HEK293 (cell line): Measurements from ENCODE around the gene MTHFD1.

Experiments used
- FEZF1 ChIP-seq: fragments of 450-650 bp; formaldehyde crosslinking; IDR thresholded peaks from 2 replicates; pipeline ENCODE4 v1.5.1; 2016; ENCODE audit warnings: missing biosample characterization, missing genetic modification characterization
- HOXA7 ChIP-seq: sonication (generic); formaldehyde crosslinking; IDR thresholded peaks from 2 replicates; pipeline ENCODE4 v1.8.1; 2022; ENCODE audit warnings: missing genetic modification reagents, borderline replicate concordance
- MZF1 ChIP-seq: fragments of 450-650 bp; formaldehyde crosslinking; IDR thresholded peaks from 2 replicates; pipeline ENCODE4 v1.5.1; 2017; ENCODE audit warnings: missing biosample characterization, missing genetic modification characterization, borderline replicate concordance
- PRDM4 ChIP-seq: fragments of 450-650 bp; formaldehyde crosslinking; IDR thresholded peaks from 2 replicates; pipeline ENCODE4 v1.5.1; 2017; ENCODE audit warnings: missing biosample characterization, missing genetic modification characterization
- PRDM6 ChIP-seq: fragments of 450-650 bp; formaldehyde crosslinking; IDR thresholded peaks from 2 replicates; pipeline ENCODE4 v1.5.1; 2017; ENCODE audit warnings: missing biosample characterization, missing genetic modification characterization
- SALL2 ChIP-seq: fragments of 450-650 bp; formaldehyde crosslinking; IDR thresholded peaks from 2 replicates; pipeline ENCODE4 v1.5.0; 2017; ENCODE audit warnings: missing biosample characterization, mild to moderate bottlenecking, missing genetic modification characterization, borderline replicate concordance
- SETDB1 ChIP-seq: IDR thresholded peaks from one replicate; pipeline ENCODE4 v1.6.1; 2017; ENCODE audit warnings: mild to moderate bottlenecking, low read length, moderate library complexity, mixed read lengths; ENCODE audit not compliant: insufficient read length
- ZBTB44 ChIP-seq: fragments of 450-650 bp; IDR thresholded peaks from 2 replicates; pipeline ENCODE4 v1.5.1; 2018; ENCODE audit warnings: missing biosample characterization, mild to moderate bottlenecking, missing genetic modification characterization
- ZBTB48 ChIP-seq: fragments of 450-650 bp; formaldehyde crosslinking; IDR thresholded peaks from 2 replicates; pipeline ENCODE4 v1.5.1; 2016; ENCODE audit warnings: missing biosample characterization, missing genetic modification characterization
- ZFP3 ChIP-seq: fragments of 450-650 bp; formaldehyde crosslinking; IDR thresholded peaks from 2 replicates; pipeline ENCODE4 v1.5.1; 2016; ENCODE audit warnings: low read depth, missing biosample characterization, missing genetic modification characterization
- ZNF10 ChIP-seq: fragments of 450-650 bp; formaldehyde crosslinking; IDR thresholded peaks from 2 replicates; pipeline ENCODE4 v1.5.1; 2017; ENCODE audit warnings: missing biosample characterization, missing genetic modification characterization
- ZNF121 ChIP-seq: fragments of 450-650 bp; formaldehyde crosslinking; IDR thresholded peaks from 2 replicates; pipeline ENCODE4 v1.5.1; 2016; ENCODE audit warnings: missing biosample characterization, missing genetic modification characterization
- ZNF146 ChIP-seq: fragments of 450-650 bp; formaldehyde crosslinking; IDR thresholded peaks from 2 replicates; pipeline ENCODE4 v1.5.1; 2016; ENCODE audit warnings: missing biosample characterization, missing genetic modification characterization
- ZNF174 ChIP-seq: fragments of 450-650 bp; formaldehyde crosslinking; IDR thresholded peaks from 2 replicates; pipeline ENCODE4 v1.5.0; 2017; ENCODE audit warnings: missing biosample characterization, mild to moderate bottlenecking, missing genetic modification characterization
- ZNF19 ChIP-seq: fragments of 450-650 bp; formaldehyde crosslinking; IDR thresholded peaks from 2 replicates; pipeline ENCODE4; 2016; ENCODE audit warnings: missing biosample characterization, missing genetic modification characterization, low read depth
- ZNF2 ChIP-seq: fragments of 450-650 bp; formaldehyde crosslinking; IDR thresholded peaks from 2 replicates; pipeline ENCODE4 v1.5.1; 2016; ENCODE audit warnings: missing biosample characterization, missing genetic modification characterization
- ZNF214 ChIP-seq: fragments of 450-650 bp; formaldehyde crosslinking; IDR thresholded peaks from 2 replicates; pipeline ENCODE4 v1.5.1; 2017; ENCODE audit warnings: missing biosample characterization, mild to moderate bottlenecking, missing genetic modification characterization, borderline replicate concordance
- ZNF248 ChIP-seq: fragments of 450-650 bp; formaldehyde crosslinking; IDR thresholded peaks from 2 replicates; pipeline ENCODE4 v1.5.1; 2017; ENCODE audit warnings: missing biosample characterization, missing genetic modification characterization
- ZNF311 ChIP-seq: fragments of 450-650 bp; formaldehyde crosslinking; IDR thresholded peaks from 2 replicates; pipeline ENCODE4 v1.5.1; 2017; ENCODE audit warnings: missing biosample characterization, missing genetic modification characterization, borderline replicate concordance
- ZNF555 ChIP-seq: fragments of 450-650 bp; formaldehyde crosslinking; conservative IDR thresholded peaks from 2 replicates; pipeline ENCODE4 v1.5.1; 2017; ENCODE audit warnings: missing biosample characterization, mild to moderate bottlenecking, missing genetic modification characterization, inconsistent platforms
- ZNF639 ChIP-seq: fragments of 450-650 bp; formaldehyde crosslinking; IDR thresholded peaks from 2 replicates; pipeline ENCODE4 v1.5.1; 2016; ENCODE audit warnings: missing biosample characterization, missing genetic modification characterization
- ZNF645 ChIP-seq: fragments of 450-650 bp; formaldehyde crosslinking; IDR thresholded peaks from 2 replicates; pipeline ENCODE4; 2016; ENCODE audit warnings: missing biosample characterization, missing genetic modification characterization
- ZNF660 ChIP-seq: fragments of 450-650 bp; IDR thresholded peaks from 2 replicates; pipeline ENCODE4 v1.5.1; 2018; ENCODE audit warnings: missing biosample characterization, mild to moderate bottlenecking, missing genetic modification characterization
- ZNF704 ChIP-seq: fragments of 450-650 bp; formaldehyde crosslinking; IDR thresholded peaks from 2 replicates; pipeline ENCODE4 v1.5.1; 2016; ENCODE audit warnings: missing biosample characterization, missing genetic modification characterization
- ZNF768 ChIP-seq: fragments of 450-650 bp; formaldehyde crosslinking; IDR thresholded peaks from 2 replicates; pipeline ENCODE4 v1.5.1; 2018; ENCODE audit warnings: missing biosample characterization, mild to moderate bottlenecking, missing genetic modification characterization
- ZNF777 ChIP-seq: fragments of 450-650 bp; formaldehyde crosslinking; IDR thresholded peaks from 2 replicates; pipeline ENCODE4 v1.5.1; 2017; ENCODE audit warnings: missing biosample characterization, missing genetic modification characterization, borderline replicate concordance
- ZSCAN16 ChIP-seq: fragments of 450-650 bp; formaldehyde crosslinking; IDR thresholded peaks from 2 replicates; pipeline ENCODE4 v1.5.1; 2016; ENCODE audit warnings: missing biosample characterization, missing genetic modification characterization
- ZSCAN5A ChIP-seq: fragments of 450-650 bp; formaldehyde crosslinking; IDR thresholded peaks from 2 replicates; pipeline ENCODE4 v1.5.1; 2016; ENCODE audit warnings: missing biosample characterization, missing genetic modification characterization

MTHFD1 gene

GRCh38 chr14:64504310-64504896, 116.2 kb downstream of the MTHFD1 start, which contains the start of gene ZBTB1 (continued):
- TF ChIP-seq ZNF704 (no peak), ZNF311 (no peak), ZBTB44 (peak; percentile 89), PRDM4 (tag by site-specific recombination) (no peak), ZSCAN5A (tag by site-specific recombination) (peak; percentile 2; the same call in 1 of the 2 replicates), ZNF174 (tag by site-specific recombination) (no peak), SETDB1 (no peak), ZSCAN16 (no peak), ZNF777 (no peak; the same call in 1 of the 2 replicates), ZNF121 (tag by site-specific recombination) (peak; percentile 31; the same call in 1 of the 2 replicates), MZF1 (no peak), FEZF1 (tag by site-specific recombination) (peak; percentile 8; the same call in 1 of the 2 replicates), ZNF248 (tag by site-specific recombination) (no peak), ZNF214 (tag by site-specific recombination) (no peak), ZFP3 (no peak), ZNF645 (tag by site-specific recombination) (no peak), HOXA7 (CRISPR knock-in tag) (no peak), ZNF146 (tag by site-specific recombination) (0 out of 2 replicates have a peak, but pooled peaks have one; percentile 1), ZNF19 (tag by site-specific recombination) (no peak), ZNF2 (tag by site-specific recombination) (no peak), ZNF10 (tag by site-specific recombination) (no peak), ZBTB48 (tag by site-specific recombination) (no peak), ZNF555 (tag by site-specific recombination) (no peak), PRDM6 (tag by site-specific recombination) (no peak), ZNF768 (tag by site-specific recombination) (no peak), SALL2 (tag by site-specific recombination) (no peak), ZNF639 (no peak), ZNF660 (no peak; the same call in 1 of the 2 replicates)
